GM18499 (cell line): ENCODE measurements around the gene EWSR1.

ENCODE experiments used
- ATAC-seq: cut with Tn5 transposase; IDR thresholded peaks from one replicate; pipeline ENCODE4 v1.9.1; 2021; ENCODE audit warnings: moderate number of reproducible peaks; ENCODE audit not compliant: insufficient read depth, unreplicated experiment

EWSR1 gene

DNA sequence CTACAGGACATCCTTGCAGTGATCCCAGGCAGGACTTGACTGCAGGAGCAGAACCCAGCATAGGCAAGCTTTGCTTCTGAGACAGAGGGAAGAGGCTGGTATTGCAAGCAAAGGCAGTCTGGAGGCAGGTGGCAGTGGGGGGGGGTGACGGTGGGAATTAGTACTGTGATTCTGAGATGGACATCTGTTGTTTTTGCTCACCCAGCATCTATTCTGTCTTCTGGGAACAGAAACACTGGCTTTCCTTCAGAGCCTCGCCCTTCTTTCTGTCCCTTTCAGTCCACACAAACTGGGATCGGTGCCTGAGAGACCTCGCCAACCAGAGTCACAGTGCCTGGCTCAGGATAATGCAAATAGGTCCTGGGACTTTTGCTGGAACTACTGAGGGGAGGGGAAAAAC, 78.6 kb downstream of the EWSR1 start:
- no peak for ATAC-seq

DNA sequence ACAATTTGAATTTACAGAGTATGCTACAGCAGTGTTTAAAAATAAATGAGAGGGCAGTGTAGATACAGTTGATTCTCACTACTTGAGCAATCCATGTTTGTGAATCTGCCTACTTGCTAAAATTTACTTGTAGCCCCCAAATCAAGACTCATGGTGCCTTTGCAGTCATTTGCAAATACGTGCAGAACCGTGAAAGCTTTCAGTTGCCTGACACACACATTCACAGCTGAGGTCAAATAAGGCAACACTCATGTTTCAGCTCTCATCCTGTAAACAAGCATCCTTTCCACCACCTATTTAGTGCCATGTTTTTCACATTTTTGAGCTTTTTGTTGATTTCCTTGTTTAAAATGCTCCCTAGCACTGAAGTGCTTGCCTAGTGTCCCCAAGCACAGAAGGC, 80.0 kb downstream of the EWSR1 start:
- ATAC-seq, result no peak

DNA sequence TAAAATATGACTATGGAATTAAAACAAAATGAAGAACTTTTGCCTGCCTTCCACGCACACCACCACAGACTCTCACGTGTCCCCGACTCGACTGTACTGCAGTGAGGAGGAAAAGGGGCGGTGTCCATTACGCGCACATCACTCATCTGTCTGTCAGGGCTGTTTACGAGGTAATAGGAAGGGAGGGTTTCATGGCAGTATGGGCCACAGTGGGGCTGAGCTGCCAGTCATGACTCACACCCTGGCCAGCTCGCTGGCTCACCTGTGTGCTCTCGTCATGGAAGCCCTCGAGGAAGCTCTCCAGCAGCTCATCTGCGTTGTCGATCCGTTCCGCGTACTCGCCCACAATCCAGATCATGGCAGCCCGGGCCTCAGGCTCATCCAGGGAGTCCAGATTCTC, 80.9 kb downstream of the EWSR1 start:
- ATAC-seq, result no peak
